Lower leg skin (tissue), 4 donors: ENCODE measurements around the gene RIIAD1. TPM values are rescaled to one million over a fixed set of nuclear protein-coding genes. Genes with fewer than 3 reads are reported as not detected.

Source experiments
- DNase-seq, 2 donors: peaks; one replicate each; pipeline ENCODE4 v3.0.0-alpha.2; 2019; ENCODE audit warnings: low spot score in 2 of 2
- H3K4me3 ChIP-seq: fragments of 200-600 bp; sonication (generic); 2 replicates; pipeline ENCODE4 v1.5.1; 2017; ENCODE audit warnings: mild to moderate bottlenecking, low read depth; ENCODE audit not compliant: poor library complexity, severe bottlenecking
- CTCF ChIP-seq, 3 donors: fragments of 450-650 bp; IDR thresholded peaks; one replicate each; pipeline ENCODE4 v1.5.1; 2016; ENCODE audit warnings: antibody characterized with exemption in 3 of 3, mild to moderate bottlenecking in 3 of 3, moderate library complexity in 2 of 3
- POLR2A ChIP-seq, 2 donors: fragments of 450-650 bp; IDR thresholded peaks; one replicate each; pipeline ENCODE4 v1.6.1; 2016 to 2017; ENCODE audit warnings: antibody characterized with exemption in 2 of 2, mild to moderate bottlenecking in 1 of 2, moderate library complexity in 1 of 2
- WGBS, 2 donors: methylation state at CpG; one replicate each; pipeline ENCODE4 v1.1.5; 2018; 5-methylcytosine and 5-hydroxymethylcytosine counted together
- intact Hi-C: fragments of 100-400 bp; cut with DNase I; formaldehyde crosslinking; loops from one replicate; pipeline ENCODE4 v1.15.0; 2023; ENCODE audit warnings: low total_unique reads
- total RNA-seq, 4 donors: library from RNA; depleted of rRNA; stranded (reverse); fragments of >200 nt; gene quantifications; one replicate each; pipeline ENCODE4 v1.1.0, GENCODE V29; 2016

The RIIAD1 gene
- total RNA-seq, 4 donors from 2014 or later: not detected

GRCh38 chr1:151684128-151684527 is 37.2 kb upstream of the RIIAD1 start:
- no peak for TF ChIP-seq CTCF (IDR thresholded peaks at IDR 0.05)
- TF ChIP-seq POLR2A (IDR thresholded peaks at IDR 0.05): no peak
- WGBS, 2 donors: 66 to 96% methylated on average over 2 of the region's 2 CpGs
- intact Hi-C loops: no loop called here

GRCh38 chr1:151686561-151686960 is 34.8 kb upstream of the RIIAD1 start:
- TF ChIP-seq CTCF (IDR thresholded peaks at IDR 0.05): no peak
- no peak for TF ChIP-seq POLR2A (IDR thresholded peaks at IDR 0.05)
- no peak overlapping the region for H3K4me3 ChIP-seq
- intact Hi-C loops: no loop called here
- DNase-seq: no peak
- 92 to 93% methylated on average over 2 of the region's 2 CpGs for WGBS, 2 donors

More at GRCh38 chr1:151684128-151684527, 37.2 kb upstream of the RIIAD1 start:
- no peak for DNase-seq
- no peak overlapping the region for H3K4me3 ChIP-seq

- no peak for DNase-seq
- intact Hi-C loops: no loop called here
- TF ChIP-seq CTCF (IDR thresholded peaks at IDR 0.05) (no peak), POLR2A (IDR thresholded peaks at IDR 0.05) (no peak)
- H3K4me3 ChIP-seq: no peak overlapping the region
- WGBS, 2 donors: 83 to 86% methylated on average over 4 of the region's 4 CpGs
Measured at GRCh38 chr1:151689494-151689893, 31.8 kb upstream of the RIIAD1 start.

- intact Hi-C loops: no loop called here
- no peak for DNase-seq
- TF ChIP-seq POLR2A (IDR thresholded peaks at IDR 0.05) (no peak), CTCF (IDR thresholded peaks at IDR 0.05) (no peak)
- WGBS, 2 donors: 90 to 92% methylated on average over 3 of the region's 3 CpGs
- no peak overlapping the region for H3K4me3 ChIP-seq
Measured at GRCh38 chr1:151692226-151692625, 29.1 kb upstream of the RIIAD1 start.

GRCh38 chr1:151693057-151693651 is 28.2 kb upstream of the RIIAD1 start:
- 75 to 76% methylated on average over 4 of the region's 4 CpGs for WGBS, 2 donors
- TF ChIP-seq CTCF (IDR thresholded peaks at IDR 0.05): no peak
- TF ChIP-seq POLR2A (IDR thresholded peaks at IDR 0.05): no peak
- DNase-seq: no peak
- intact Hi-C loops: no loop called here
- no peak overlapping the region for H3K4me3 ChIP-seq

GRCh38 chr1:151701515-151701914 is 19.8 kb upstream of the RIIAD1 start:
- intact Hi-C loops: no loop called here
- H3K4me3 ChIP-seq: no peak overlapping the region
- no peak for DNase-seq
- WGBS, 2 donors: 96 to 100% methylated on average over 5 of the region's 5 CpGs
- TF ChIP-seq POLR2A (IDR thresholded peaks at IDR 0.05) (no peak), CTCF (IDR thresholded peaks at IDR 0.05) (no peak)
